Measurements from ENCODE around the gene TMEM53.
"Not testable (repeated sequence)": the region's sequence is repeated elsewhere in the genome, so short reads cannot be mapped to it uniquely, and the experiment has no call there.

The TMEM53 gene

DNA sequence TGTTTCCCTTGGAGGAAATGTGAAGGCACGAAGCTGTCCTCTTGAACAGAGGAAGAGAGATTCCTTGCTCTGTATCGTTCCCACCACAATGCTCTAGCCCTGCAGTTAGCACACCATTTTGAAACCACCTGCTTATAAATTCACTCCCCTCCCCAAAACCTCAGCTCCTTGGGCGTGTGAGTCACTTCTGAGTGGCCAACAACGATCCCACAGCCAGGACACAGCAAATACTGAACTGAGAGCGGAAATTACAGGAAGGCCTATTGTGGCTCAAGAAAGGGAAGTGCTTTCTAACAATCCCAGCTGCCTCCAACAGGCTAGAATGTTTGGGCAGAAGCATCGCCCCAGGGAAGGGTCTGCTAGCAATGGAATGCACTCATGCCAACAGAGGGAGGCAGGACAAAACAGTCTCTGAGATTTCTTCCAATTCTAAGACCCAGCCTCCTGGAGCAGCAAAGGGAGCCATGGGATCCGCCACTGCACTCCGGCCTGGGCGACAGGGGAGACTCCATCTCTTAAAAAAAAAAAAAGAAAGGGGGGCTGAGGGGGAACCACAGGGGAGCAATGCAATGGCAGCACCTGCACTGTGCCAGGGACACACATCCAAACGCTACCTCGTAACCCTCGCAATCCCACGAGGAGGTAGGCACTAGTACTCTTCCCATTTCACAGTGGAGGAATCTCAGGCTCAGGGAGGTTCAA, 1.9 kb downstream of the TMEM53 start:
- no peak for DNase-seq (ENCODE audit: low spot score)

DNA sequence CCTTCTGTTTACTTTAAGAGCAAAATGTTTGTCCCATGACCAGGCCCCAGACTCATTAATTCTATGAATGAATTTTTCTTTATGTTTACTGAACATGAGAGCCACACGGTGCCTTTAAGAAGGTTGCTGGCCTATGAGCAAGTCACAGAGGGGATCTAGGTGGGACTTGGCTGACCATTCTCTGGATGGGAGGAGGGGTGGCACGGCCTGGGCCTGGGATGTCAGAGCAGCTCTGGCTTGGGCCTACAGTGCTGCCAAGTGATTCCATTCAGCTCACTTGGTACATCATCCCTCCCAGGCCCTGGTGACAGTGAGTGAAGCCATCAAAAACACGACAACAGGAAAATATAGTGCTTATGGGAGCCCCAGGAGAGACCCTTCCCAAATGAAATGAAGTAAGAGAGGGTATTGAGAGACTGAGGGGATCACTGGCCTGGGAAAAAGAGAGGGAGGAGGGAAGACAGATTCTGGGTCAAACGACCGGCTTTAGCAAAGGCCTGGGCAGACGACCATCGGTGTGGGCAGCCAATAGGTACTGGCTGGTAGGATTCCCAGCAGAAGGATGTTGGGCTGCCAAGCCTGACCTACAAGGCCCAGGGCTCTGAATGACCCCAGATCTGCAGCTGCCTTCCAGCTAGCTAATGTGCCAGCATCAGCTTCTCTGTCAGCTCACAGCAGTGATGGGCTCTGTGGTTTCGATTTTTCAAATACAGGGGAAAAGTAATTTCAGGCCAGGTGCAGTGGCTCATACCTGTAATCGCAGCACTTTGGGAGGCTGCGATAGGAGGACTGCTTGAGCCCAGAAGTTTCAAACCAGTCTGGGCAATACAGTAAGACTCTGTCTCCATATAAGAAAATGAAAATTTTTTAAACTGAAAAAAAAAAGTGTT, 3.3 kb downstream of the TMEM53 start:
- DNase-seq (ENCODE audit: low spot score) = no peak

DNA sequence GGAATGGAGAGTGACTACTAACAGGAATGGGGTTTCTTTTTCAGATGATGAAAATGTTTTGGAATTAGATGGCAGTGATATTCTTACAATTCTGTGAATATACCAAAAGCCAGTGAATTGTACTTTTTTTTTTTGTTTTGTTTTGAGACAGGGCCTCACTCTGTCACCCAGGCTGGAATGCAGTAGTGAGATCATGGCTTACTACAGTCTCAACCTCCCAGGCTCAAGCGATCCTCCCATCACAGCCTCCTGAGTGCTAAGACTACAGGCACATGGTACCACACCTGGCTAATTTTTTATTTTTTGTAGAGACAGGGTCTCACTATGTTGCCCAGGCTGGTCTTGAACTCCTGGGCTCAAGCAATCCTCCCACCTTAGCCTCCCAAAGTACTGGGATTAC, 7.6 kb downstream of the TMEM53 start:
- not testable (repeated sequence) for DNase-seq (ENCODE audit: low spot score)

DNA sequence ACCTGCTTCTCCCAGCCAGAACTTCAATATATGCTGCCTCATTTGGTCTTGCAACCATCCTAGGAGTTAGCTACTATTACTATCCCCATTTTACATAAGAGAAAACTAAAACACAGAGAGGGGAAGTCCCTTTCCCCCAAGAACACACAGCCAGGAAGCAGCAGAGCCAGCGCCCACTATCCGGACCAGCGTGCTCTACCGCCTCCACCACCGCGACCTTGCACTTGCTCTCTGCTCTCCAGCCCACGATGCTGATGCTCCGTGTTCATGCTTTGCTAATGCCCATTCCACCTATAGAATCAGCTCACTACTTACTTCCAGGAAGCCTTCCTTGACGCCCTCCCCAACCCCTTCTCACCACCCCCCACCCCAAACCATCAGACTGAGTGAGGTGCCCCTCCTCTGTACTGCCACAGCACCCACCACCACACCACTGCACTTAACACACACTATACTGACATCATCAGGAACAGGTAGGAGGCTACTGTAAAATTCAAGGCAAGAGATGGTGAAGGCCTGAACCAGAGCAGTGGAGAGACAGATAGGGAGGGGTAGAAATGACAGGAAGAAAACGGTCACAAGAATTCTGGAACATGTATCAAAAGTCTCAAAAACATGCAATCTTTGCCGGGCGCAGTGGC, 9.4 kb downstream of the TMEM53 start:
- DNase-seq (ENCODE audit: low spot score) = no peak

DNA sequence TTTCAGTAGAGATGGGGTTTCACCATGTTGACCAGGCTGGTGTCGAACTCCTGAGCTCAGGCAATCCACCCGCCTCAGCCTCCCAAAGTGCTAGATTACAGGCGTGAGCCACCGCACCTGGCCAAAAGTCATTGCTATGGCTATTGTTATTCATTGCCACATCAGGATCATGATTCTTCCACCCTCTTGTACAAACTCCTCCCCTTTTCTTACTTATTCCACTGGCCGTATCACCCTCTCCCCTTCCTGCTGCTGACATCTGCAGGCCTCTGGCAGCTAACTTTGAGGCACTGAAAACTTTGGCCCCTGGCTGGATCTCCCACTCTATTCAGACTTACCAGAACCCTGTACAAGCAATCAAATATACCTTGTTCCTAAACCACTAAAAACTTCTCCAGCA, 10.9 kb downstream of the TMEM53 start:
- DNase-seq (ENCODE audit: low spot score) = no peak

DNA sequence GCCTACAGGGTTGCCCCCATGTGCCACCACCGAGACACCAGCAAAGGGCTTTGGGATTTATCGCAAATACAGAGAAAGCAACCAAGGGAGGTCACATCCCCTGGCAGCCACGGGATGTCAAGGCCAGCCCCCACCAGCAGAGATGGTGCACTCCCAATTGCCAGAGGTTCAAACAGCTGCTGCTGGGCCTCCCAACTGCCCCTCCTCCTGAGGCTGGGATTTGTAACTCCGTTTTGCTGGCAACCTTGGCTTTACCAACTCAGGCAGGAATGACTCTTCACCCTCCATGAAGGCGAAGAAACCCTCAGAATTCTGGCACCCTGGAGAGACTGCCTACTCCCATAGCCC, 11.6 kb downstream of the TMEM53 start:
- DNase-seq (ENCODE audit: low spot score) = no peak

DNA sequence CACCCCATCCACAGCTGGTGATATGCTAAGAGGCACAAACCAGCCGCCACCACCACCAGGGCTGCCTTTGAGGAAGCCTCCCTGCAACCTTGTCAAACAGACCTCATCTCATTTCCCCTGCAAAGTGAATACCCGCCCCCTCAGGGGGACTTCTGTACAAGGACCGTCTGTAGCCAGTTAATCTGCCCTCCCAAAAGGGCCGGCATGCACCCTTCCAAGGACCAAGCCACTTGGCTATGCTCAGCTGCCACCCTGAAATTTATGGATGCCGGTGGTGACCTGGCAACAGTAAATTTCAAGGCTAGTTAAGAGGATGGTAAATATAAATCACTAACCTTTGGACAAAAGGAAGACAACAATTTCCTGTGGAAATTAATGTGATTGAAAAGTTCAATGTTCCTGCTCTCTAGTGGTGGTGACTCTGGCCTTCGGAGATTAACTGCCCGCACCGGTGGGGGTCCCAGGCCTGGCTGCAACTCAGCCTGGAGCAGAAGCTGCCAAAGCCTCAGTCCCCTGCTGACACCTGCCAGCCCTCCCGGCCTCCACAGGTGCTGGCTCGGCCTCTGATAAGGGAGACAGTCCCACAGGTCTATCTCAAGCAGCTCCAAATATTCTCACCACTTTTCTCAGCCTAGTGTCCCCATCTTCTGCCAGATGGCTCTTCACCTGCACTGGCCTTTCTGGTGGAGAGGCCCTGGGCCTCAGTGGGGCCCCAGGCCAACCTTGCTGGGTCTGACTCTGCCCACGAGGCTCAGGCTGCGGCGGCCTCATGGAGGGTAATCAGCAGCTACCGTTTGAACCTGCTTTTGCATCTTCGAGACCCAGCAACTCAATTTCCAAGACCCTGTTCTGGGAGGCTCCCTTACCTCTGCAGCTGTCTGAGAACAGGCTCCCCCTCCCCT, 12.2 kb downstream of the TMEM53 start:
- no peak for DNase-seq (ENCODE audit: low spot score)

DNA sequence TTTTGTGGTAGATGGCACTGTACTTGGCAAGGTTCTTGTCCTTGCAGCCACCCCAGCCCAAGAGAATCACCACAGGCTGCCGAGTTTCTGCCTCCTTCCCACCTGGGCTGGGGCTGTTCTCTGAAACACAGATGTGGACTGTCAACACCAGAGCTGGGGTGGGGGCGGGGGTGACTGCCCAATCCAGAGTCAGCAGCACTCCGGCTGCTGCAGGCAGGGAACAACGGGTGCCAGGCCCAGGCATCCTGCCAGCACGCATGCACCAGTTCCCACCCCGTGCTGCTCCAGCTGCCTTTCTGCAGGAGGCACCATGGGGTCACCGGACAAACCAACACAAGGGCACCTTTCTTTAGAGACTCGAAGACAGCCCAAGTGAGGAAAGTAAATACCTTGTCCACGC, 14.1 kb downstream of the TMEM53 start:
- no peak for DNase-seq (ENCODE audit: low spot score)

DNA sequence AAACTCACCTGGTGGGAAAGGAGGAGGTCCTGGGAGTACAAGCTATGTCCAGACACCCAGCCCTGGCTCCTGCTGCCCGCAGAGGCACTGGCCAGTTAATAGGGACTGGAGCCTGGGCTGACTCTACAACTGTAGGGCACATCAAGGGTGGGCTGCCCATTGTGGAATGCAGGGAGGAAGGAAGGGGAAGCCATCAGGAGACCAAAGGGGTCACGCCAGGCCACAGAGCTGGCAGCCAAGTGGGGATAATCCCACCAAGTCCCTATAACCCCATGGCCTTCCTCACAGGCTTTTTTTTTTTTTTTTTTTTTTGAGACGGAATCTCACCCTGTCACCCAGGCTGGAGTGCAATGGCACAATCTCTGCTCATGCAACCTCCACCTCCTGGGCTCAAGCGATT, 14.7 kb downstream of the TMEM53 start:
- DNase-seq (ENCODE audit: low spot score) = no peak

DNA sequence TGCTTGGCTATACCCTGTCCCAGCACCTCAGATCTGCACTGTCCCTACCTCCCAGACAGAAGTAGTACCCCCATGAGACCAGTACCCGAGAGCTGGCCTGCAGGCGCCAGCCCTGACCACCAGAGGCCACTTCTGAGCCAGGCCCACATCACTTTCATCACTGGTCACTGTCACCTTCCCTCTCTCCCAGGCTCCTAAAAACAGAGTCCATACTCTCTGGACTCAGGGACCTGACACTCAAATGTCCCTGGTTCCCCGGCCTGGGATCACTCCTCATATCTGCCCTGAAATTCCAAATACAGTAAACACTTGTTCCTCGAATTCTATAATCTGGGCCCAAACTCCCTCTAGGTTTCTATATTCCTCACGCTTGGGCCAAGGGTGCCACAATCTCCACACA, 18.7 kb downstream of the TMEM53 start:
- no peak for DNase-seq (ENCODE audit: low spot score)

DNA sequence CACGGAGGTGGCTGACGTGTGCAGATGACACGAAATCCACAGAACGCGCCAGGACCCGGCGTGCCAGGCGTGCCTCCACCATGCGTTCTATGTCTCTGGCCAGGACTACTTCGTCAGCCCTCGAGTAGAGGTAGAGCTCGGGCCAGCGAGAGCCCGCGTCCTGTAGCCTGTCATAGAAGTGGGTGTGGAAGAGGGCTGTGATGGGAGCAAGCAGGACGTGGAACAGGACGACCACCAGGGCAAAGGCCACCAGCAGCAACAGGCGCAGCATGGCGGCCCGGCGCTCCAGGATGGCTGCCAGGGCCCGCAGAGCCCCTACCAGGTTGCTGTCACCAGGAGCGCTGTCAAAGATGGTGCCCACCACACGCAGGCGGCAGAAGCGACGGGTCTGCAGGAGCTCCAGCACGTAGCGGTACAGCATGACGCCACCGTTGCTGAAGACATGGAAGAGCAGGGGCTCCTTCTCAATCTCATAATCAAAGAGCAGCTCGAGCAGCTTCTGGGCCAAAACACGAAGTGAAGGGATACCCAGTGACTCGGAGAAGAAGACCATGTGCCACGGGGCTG, 19.6 kb downstream of the TMEM53 start:
- no peak for DNase-seq (ENCODE audit: low spot score)

DNA sequence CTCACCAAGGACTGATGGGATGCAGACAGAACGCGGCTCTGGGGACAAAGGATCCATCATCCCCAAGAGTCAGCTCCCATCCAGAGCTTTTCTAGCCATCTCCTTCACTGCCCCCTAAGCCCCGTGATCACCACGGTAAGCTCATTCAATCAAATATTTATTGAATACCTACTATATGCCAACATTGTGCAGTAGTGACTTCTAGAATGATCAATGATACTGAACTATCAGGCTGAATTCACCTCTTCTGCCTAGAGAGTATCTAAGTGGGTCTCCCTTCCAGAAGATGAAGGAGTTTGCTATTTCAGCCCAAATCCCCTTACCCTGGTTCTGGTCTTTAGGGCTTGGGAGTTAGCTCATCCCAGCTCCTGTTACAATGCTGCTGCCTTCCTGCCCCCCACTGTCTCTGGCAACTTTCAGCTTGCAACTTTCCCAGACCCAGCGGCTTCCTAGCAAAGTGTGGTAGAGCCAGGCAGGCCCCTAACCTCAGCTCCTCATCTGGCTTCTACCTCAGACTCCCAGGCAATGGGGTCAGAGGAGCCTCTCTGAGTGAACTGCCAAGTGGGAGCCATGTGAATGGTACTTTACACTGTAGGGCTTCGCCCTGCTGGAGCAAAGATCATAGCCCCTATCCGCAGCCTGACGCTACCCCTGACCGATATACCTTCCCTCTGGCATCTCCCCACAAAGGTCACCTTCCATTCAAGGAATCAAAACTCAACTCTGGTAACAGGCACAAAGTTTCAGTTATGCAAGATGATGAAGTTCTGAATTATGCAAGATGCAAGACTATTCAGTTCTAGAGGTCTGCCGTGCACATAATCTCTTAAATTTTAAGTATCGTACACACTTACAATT, 20.9 kb downstream of the TMEM53 start:
- no peak for DNase-seq (ENCODE audit: low spot score)

DNA sequence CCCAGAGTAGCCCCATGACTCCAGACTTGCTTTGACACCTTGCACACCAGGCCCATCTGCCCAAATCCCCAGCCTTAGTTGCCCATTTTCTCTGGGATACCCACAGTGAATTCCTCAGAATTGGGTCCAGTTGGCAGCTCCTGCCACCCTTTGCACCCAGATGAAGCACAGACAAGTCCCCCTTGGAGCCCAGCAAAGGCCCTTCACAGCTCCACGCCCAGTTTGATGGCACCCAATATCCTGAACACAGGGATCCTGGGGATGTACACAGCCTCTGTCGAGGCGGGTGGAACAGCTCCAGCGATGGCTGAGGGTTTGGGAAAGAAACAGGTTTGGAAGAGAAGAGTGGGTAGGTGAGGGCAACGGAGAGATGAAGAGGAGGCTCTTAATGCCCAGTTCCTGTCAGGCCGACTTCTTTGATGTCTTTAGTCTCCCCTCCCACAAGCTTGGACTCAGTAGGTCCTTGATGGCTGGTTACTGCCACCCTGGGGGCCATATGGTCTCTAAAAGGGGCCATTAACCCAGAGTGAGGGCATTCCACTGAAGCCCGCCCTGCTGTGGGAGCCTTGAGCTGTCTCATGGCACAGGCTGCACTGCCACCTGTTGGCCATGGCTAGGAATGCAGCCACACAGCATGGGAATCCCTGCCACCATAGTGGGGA, 21.7 kb downstream of the TMEM53 start:
- DNase-seq (ENCODE audit: low spot score) = peak; percentile 87

DNA sequence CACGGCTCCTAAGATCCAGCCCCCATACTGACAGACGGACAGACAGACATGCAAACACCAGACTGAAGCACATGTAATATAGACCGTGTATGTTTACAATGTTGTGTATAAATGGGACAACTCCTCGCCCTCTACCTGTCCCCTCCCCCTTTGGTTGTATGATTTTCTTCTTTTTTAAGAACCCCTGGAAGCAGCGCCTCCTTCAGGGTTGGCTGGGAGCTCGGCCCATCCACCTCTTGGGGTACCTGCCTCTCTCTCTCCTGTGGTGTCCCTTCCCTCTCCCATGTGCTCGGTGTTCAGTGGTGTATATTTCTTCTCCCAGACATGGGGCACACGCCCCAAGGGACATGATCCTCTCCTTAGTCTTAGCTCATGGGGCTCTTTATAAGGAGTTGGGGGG, 23.2 kb downstream of the TMEM53 start:
- DNase-seq (ENCODE audit: low spot score) = no peak

DNA sequence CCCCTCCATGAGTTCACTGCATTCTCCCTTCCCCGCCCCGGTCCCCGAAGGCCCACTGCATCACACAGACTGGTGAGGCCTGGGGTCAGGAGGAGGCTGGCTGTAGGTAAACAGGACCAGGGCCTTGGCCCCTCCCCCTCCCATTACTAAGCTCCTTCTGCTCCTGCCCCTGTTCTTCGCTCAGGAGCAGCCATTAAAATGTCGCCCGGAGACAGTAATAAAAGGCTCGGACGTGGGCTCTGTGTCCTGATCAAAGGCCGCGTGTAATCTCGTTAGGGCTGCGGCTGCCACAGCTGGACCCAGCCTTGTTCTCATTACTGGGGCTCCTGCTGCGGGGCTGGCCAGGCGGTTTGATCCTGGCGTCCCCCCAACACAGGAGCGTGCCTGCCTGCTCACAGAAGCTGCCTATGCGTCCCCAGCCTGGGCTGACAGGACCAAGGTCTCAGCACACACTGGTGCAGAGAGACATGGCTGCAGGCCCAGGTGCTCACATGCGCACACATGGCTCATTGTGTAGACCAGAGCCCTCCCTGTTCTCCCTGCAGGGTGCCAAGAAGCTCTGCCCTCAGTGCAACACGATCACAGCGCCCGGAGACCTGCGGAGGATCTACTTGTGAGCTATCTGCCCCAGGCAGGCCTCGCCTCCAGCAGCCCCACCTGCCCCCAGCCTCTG, 24.0 kb downstream of the TMEM53 start:
- DNase-seq (ENCODE audit: low spot score) = no peak

DNA sequence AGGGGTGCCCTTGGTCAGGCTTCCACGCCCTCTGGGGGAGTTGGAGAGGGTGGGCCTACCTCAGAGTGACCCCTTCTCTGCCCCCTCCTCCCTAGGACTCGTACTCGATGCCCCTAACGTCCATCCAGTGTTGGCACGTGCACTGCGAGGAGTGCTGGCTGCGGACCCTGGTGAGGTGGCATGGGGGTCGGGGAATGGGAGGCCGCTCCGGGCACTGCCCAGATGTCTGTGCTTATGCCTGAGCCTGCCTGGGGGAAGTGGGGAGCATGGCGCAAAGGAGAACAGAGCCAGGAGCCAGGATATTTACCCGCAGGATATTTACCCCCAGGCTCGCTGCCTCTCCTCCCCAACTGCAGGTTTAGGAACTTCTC, 24.5 kb downstream of the TMEM53 start:
- no peak for DNase-seq (ENCODE audit: low spot score)

DNA sequence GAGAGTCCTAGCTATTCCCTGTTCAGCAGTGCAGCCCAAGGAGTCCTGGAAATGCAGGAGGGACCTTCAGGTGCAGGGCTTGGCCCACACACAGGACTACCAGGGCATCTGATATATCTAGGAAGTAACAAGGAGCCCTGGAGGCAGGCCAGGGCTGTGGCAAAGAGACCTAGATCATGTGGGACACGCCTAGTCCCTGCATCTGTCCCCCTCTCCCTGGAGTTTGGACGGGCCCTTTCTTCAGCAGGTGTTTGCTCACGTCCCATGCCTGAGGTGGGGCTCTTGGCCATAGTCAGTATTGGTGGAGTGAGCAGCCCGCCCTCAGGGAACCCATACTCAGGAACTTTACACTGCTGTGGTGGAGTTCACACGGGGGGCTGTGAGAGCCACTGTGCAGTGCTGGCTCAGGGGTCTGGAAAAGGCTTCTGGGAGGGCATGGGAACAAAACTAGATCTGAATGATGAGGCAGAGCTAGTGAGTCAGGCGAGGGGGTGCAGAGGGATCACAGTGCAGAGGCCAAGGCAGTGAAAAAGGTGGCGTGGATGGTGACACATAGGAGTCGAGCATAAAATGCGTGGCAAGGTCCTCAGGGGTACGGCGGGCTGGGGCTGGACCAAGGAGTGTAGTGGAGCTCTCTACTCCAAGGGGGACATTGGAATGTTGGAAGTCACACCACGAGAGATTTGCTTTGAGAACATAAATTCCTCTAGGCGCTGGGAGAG, 25.6 kb downstream of the TMEM53 start:
- no peak for DNase-seq (ENCODE audit: low spot score)

DNA sequence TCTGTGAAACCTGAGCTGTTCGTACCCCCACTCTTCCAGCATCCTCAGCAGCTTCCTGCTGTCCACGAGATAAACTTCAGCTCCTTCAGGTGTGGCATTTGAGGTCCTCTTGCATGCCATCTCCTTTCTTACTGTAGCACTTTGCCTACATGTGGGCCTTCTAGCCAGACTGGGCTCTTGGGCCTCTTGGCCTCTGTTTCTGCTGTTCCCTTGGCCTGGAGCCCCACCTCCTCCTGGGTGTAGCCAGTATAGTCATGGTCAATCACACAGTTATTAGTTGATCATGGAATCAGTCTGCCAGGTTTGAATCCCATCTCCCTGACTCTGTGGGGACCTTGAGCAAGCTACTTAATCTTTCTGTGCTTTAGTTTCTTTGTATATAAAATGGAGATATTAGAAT, 26.4 kb downstream of the TMEM53 start:
- no peak for DNase-seq (ENCODE audit: low spot score)

All from hematopoietic multipotent progenitor cell treated with erythropoietin and hydrocortisone succinate and interleukin-3 and kit ligand, for 17 days (in vitro differentiated cells).